ENCODE results near the gene STXBP2.

Gene STXBP2

GRCh38 chr19:7617735-7618134 lies 19.2 kb upstream of the STXBP2 start:
- no peak for DNase-seq (ENCODE audit: low spot score)
- TF ChIP-seq, protein P1, sequence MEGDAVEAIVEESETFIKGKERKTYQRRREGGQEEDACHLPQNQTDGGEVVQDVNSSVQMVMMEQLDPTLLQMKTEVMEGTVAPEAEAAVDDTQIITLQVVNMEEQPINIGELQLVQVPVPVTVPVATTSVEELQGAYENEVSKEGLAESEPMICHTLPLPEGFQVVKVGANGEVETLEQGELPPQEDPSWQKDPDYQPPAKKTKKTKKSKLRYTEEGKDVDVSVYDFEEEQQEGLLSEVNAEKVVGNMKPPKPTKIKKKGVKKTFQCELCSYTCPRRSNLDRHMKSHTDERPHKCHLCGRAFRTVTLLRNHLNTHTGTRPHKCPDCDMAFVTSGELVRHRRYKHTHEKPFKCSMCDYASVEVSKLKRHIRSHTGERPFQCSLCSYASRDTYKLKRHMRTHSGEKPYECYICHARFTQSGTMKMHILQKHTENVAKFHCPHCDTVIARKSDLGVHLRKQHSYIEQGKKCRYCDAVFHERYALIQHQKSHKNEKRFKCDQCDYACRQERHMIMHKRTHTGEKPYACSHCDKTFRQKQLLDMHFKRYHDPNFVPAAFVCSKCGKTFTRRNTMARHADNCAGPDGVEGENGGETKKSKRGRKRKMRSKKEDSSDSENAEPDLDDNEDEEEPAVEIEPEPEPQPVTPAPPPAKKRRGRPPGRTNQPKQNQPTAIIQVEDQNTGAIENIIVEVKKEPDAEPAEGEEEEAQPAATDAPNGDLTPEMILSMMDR (IDR thresholded peaks at IDR 0.05; ENCODE audit: extremely low read depth, missing control alignments) = no peak

DNA sequence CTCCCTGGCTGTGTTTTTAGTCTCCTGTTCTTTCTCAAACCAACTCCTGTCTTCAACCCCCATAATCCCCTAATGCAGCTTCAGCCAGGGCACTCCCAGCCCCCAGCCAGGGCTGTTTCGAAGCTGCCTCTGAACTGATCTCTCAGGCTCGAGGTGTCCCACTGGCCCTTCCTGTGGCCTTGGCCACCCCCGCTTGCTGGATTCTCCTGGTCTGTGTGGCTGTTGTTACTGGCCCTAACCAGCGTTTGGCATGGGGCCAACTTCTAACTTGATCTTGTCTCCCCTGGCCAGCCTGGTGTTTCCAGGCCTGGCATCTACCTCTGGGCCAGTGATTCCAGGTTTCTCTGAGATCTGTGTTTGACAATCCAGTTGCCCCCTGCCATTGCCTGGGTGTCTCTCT lies 18.6 kb upstream of the STXBP2 start:
- TF ChIP-seq, protein P1 (IDR thresholded peaks at IDR 0.05; ENCODE audit: extremely low read depth, missing control alignments) = no peak
- no peak for DNase-seq (ENCODE audit: low spot score)

DNA sequence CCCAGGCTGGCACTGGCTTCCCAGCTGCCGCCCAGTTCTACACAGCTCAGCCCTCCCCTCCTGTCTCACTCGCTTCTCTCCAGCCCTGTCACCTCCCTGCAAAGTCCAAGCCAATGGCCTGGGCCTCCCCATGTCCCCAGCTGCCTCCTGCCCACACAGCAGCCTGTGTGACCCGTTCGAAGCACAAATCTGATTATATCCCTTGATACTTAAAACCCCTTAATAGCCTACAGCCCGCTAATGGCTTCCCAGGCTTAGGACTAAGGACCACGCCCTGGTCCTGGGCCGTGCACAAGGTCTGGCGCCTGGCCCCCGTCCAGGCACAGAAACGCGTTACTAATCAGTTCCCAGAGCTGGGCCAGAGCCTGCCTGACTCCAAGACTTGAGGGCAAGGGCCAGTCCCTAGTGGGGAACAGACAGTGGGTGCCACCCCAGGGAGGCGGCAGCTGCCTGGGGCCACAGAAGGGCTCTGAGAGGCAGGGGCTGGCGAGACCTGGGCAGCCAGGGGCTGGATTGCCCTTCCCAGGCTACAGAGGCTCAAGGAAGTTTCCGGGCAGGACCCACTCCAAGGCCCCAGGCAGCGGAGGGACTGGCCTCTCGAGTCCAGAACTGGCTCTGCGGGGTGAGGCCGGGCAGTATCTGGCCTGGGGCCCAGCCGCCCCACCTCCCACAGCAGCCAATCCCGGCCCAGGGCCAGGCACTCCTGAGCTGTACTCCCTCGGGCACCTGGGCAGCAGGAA lies 18.0 kb upstream of the STXBP2 start:
- DNase-seq (ENCODE audit: low spot score) = no peak
- TF ChIP-seq, protein P1 (IDR thresholded peaks at IDR 0.05; ENCODE audit: extremely low read depth, missing control alignments) = no peak

DNA sequence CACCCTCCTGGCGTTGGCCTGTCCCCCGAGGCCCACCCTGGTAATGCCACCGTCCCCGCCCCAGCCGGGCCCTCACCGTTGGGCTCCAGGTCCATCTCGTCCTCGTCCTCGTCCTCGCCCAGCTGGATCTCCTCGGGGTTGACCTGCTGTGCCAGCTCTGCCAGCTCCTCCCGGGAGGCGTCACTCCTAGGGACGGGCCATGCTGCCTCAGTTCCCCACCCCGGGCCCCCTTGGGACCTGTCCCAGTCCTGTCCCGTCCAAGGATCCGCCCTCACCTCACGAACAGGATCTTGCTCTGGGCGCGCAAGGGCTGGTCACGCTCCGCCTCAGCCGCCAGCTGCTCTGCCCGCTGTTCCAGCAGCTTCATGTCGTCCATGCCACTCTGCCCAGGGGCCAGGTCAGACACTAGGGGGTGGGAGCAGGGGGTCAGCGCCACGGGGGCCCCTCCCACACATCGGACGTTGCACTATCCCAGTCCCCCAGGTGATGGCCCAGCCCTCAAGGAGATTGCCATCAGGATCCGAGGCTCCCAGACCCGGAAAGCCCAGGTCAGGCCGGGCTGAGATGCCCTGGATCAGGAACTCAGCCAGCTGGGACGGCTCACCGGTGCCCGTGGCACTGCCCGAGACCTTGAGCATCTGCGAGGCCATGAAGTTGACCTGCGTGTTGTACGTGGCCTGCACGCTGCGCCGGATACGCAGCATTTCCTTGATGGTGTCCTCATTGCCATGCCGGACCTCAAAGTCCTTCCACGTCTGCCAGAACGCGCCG lies 17.1 kb upstream of the STXBP2 start:
- no peak for DNase-seq (ENCODE audit: low spot score)
- TF ChIP-seq, protein P1 (IDR thresholded peaks at IDR 0.05; ENCODE audit: extremely low read depth, missing control alignments) = no peak

DNA sequence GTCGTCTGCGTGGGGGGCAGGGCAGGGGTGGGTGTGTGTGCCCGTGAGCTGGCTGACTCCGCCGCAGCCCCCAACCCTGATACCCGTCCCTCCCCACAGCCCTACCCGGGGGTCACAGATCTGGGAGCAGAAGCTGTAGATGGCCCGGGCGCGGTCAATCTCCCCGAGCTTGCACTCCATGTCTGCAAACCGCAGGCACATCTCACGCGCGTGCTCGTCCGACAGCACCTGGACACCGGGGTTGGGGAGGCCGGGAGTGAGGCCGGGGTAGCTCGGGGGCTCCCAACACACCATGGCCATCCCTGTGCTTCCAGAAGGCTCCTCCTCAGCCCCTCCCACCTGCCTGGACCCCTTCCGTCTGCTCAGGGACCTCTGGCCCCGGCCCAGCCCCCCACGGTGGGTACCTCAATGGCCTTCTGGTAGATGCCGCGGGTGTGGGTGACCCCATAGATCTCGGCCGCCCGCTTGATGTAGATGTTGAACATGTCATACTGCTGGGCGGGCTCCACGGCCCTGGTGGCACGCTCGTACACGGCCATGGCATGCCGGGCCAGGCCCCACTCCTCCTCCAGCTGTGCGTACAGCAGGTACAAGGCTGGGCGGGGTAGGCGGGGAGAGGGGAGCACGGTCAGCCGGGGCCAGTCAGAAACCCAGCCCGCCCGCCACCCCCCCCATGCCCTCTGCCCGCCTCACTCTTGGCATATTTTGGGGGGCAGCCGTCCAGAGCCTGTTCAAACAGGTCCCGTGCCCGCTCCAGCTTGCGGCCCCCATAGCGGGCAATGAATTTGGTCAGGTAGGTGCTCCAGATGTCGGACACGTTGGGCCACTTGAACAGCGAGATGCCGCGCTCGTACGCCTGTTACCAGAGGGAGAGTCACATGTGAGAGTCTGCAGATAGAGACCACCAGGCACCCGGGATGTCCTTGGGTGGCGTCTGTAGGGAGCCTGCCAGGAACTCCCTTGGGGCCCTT lies 16.2 kb upstream of the STXBP2 start:
- TF ChIP-seq, protein P1 (IDR thresholded peaks at IDR 0.05; ENCODE audit: extremely low read depth, missing control alignments) = no peak
- no peak for DNase-seq (ENCODE audit: low spot score)

GRCh38 chr19:7622933-7623685 lies 13.8 kb upstream of the STXBP2 start:
- DNase-seq (ENCODE audit: low spot score) = no peak
- TF ChIP-seq, protein P1 (IDR thresholded peaks at IDR 0.05; ENCODE audit: extremely low read depth, missing control alignments) = no peak
